Heart left ventricle (tissue), 16 donors: ENCODE measurements around the gene HGFAC. TPM values are rescaled to one million over a fixed set of nuclear protein-coding genes. Genes with fewer than 3 reads are reported as not detected.
A peak's percentile ranks its signal among the peaks of the same experiment; 100 is the strongest.

Source experiments
- ATAC-seq, 4 donors: fragments of 200-7000 bp; cut with Tn5 transposase; one replicate each; pipeline ENCODE4 v1.9.1; 2020 to 2022; ENCODE audit warnings: moderate library complexity in 4 of 4, mild to moderate bottlenecking in 3 of 4, moderate number of reproducible peaks in 1 of 4
- DNase-seq, 5 donors: peaks; one replicate each; pipeline ENCODE4 v3.0.0-alpha.2; 2020
- H3K27ac ChIP-seq, 12 donors: fragments of 200-600 bp; sonication (generic) in 4 of 12; one replicate each; pipeline versions ENCODE4 v1.5.0 to v1.8.0; 2016 to 2022; ENCODE audit warnings: mild to moderate bottlenecking in 2 of 12
- H3K27me3 ChIP-seq, 9 donors: fragments of 200-600 bp; sonication (generic) in 2 of 9; one replicate each; pipeline versions ENCODE4 v1.5.1 to v1.8.0; 2016 to 2022; ENCODE audit warnings: mild to moderate bottlenecking in 3 of 9
- H3K36me3 ChIP-seq, 9 donors: fragments of 200-600 bp; sonication (generic) in 2 of 9; one replicate each; pipeline versions ENCODE4 v1.5.0 to v1.8.0; 2018 to 2022; ENCODE audit warnings: mild to moderate bottlenecking in 2 of 9
- H3K4me1 ChIP-seq, 12 donors: fragments of 200-600 bp; sonication (generic) in 4 of 12; one replicate each; pipeline versions ENCODE4 v1.5.0 to v1.8.0; 2016 to 2022; ENCODE audit warnings: mild to moderate bottlenecking in 3 of 12
- H3K4me3 ChIP-seq, 12 donors: fragments of 200-600 bp; sonication (generic) in 4 of 12; one replicate each; pipeline versions ENCODE4 v1.5.0 to v1.8.0; 2017 to 2022; ENCODE audit warnings: mild to moderate bottlenecking in 9 of 12, moderate library complexity in 4 of 12
- H3K9me3 ChIP-seq, 12 donors: fragments of 200-600 bp; sonication (generic) in 4 of 12; one replicate each; pipeline versions ENCODE4 v1.5.0 to v1.8.0; 2016 to 2022; ENCODE audit warnings: mild to moderate bottlenecking in 1 of 12
- POLR2A ChIP-seq, 2 donors: fragments of 450-650 bp; IDR thresholded peaks; one replicate each; pipeline ENCODE4 v1.6.1; 2017; ENCODE audit warnings: antibody characterized with exemption in 2 of 2, mild to moderate bottlenecking in 2 of 2, moderate library complexity in 2 of 2
- WGBS, 4 donors: extraction: QIAGEN DNeasy Blood & Tissue Kit in 2 of 4; methylation state at CpG; one replicate each; pipeline versions ENCODE4 v1.1.5 to v1.1.7; 2013 to 2018; 5-methylcytosine and 5-hydroxymethylcytosine counted together
- intact Hi-C, 10 donors: fragments of 100-400 bp; cut with DNase I; formaldehyde crosslinking; loops; one replicate each; pipeline versions ENCODE4 v1.11.1 to v1.14.2; 2022
- polyA plus RNA-seq, 2 donors: library from polyadenylated mRNA; stranded (reverse); fragments of 200-250 nt; gene quantifications; one replicate each; pipeline ENCODE4 v1.2.3, GENCODE V29; 2013
- total RNA-seq, 9 donors: library from RNA; depleted of rRNA in 2 of 9; stranded (reverse); fragments of >200 nt in 2 of 9; fragmentation: NEBNext Ultra II Directional in 3 of 9; extraction: Animal tissue kit (Norgen Biotek cat#: 25700) in 3 of 9; gene quantifications; one replicate each; pipeline versions ENCODE4 v1.1.0 to v1.2.4, GENCODE V29; 2016 to 2023
- TF ChIP-seq, protein P1 (sequence below), 12 donors: fragments of 200-600 bp; sonication (generic) in 4 of 12; IDR thresholded peaks; one replicate each; pipeline versions ENCODE4 v1.5.0 to v1.8.0; 2018 to 2022; ENCODE audit warnings: antibody characterized with exemption in 12 of 12, mild to moderate bottlenecking in 5 of 12
- donor health status: ischemic (EF 13 %, LVEDD 7.1; RV severe dilation, severe dysfunction).
- donor health status: healthy with polysubstance abuse.
- donor health status: DM: no; HTN: yes; CAD: no.
- donor health status: DM: no; HTN: no; CAD: no.
- donor health status: ischemic (EF 25% LVEDD 6.9; RV normal size, moderate dysfunction).
- donor health status: ischemic (EF 25% LVEDD 5.7; RV mildly dilated, moderate dysfunction).
- donor health status: healthy.
- donor health status: DM: yes; HTN: yes; CAD: no.
- donor health status: ischemic (EF 35%, LVEDD 5.7; RV mildly dilated, moderate dysfunction).
- donor health status: nonischemic (EF 11% LVEDD 7.7; RV severe dilation, severe dysfunction).
- donor health status: DM: yes; HTN: yes; CAD: no.
- donor health status: PGD.
- donor health status: ischemic (EF 29% LVEDD 5.4; RV normal size, mild dysfunction).
- donor health status: nonischemic (EF 23%, LVEDD 6.1; RV moderate dilation, normal function).

HGFAC gene
- total and polyA plus RNA-seq, 11 donors: 0.11 to 0.73 (median 0.47) TPM; not detected in 4

DNA sequence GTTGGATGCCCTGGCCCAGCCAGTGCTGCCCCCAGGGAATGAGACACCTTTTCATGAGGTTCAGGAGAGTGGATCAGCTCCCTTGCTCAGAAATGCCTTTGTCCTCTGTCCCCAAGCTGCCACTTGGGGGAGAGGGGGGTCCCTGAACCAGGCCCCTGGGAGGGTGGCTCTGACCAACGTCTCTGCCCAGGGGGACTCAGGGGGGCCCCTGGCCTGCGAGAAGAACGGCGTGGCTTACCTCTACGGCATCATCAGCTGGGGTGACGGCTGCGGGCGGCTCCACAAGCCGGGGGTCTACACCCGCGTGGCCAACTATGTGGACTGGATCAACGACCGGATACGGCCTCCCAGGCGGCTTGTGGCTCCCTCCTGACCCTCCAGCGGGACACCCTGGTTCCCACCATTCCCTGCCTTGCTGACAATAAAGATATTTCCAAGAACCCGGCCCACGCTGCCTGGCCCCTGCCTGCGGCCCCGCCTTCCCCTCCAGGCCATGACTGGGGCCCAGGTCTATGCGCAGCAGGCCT is 7.3 kb downstream of the HGFAC start:
- intact Hi-C loops: loop anchor here in 5 of 10 donors (10.0 kb wide), 3 partner anchors 244 to 344 kb away; no protein-coding TSS in a partner anchor
- 92 to 96% (median 95%) methylated on average over 19 to 21 of the region's 21 CpGs for WGBS, 4 donors

DNA sequence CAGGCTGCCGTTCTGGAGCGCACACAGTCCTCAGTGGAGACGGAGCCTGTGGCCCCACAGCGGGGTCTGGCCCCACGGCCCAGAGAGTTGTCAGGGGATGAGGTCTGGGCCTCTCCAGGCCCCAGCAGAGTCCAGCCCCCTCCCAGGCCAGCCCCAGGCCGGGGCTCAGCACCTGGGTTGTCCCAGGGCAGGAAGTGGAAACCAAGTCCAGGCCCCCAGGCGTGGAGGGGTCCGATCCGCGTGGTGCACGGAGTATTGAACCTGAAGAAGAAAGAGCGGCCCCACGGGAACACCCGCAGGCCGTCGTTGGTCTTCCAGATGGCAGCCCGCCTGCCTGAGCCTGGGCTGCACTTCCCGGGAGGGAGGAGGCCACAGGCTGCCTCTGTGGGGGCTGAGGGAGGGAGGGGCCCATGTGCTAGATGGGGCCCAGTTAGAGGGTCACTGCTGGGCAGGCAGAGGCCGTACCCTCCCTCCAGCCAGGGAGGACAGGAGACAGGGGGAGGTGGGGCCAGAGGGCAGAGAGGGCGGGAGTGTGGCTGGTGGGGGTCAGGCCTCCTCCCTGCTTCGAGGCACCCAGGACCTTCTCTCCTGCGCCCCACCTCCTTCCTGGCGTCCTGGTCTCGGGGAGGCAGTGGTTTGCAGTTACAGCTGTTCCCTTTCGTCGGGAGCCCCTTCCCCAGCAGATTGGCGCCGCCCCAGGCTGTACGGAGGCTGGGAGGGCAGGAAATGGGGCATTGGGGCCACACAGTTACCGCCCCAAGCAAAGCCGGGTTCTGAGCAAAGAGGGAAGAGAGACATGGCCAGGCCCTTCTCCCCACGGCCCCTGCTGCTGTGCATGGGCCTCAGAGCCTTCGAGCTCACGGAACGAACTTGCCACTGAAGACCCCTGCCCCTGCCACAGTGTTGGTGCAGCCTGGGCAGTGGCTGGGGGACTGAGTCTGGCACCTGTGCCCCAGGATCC is 8.1 kb downstream of the HGFAC start:
- no peaks in the 10 kb centered on the region for H3K4me1 ChIP-seq
- no peaks in the 10 kb centered on the region for H3K27me3 ChIP-seq
- ATAC-seq (no peak), DNase-seq (peak in 1 of 5 donors; percentile 55)
- no peak overlapping the region for H3K4me3 ChIP-seq
- TF ChIP-seq POLR2A (IDR thresholded peaks at IDR 0.05): no peak
- TF ChIP-seq, protein P1, sequence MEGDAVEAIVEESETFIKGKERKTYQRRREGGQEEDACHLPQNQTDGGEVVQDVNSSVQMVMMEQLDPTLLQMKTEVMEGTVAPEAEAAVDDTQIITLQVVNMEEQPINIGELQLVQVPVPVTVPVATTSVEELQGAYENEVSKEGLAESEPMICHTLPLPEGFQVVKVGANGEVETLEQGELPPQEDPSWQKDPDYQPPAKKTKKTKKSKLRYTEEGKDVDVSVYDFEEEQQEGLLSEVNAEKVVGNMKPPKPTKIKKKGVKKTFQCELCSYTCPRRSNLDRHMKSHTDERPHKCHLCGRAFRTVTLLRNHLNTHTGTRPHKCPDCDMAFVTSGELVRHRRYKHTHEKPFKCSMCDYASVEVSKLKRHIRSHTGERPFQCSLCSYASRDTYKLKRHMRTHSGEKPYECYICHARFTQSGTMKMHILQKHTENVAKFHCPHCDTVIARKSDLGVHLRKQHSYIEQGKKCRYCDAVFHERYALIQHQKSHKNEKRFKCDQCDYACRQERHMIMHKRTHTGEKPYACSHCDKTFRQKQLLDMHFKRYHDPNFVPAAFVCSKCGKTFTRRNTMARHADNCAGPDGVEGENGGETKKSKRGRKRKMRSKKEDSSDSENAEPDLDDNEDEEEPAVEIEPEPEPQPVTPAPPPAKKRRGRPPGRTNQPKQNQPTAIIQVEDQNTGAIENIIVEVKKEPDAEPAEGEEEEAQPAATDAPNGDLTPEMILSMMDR (IDR thresholded peaks at IDR 0.05): no peak
- H3K9me3 ChIP-seq: peaks cover 0 to 9% (median 0%) of the 10 kb centered on the region in 12 donors
- intact Hi-C loops: loop anchor here in 5 of 10 donors (10.0 kb wide), 3 partner anchors 245 to 345 kb away; no protein-coding TSS in a partner anchor
- no peak overlapping the region for H3K27ac ChIP-seq
- 79 to 88% (median 82%) methylated on average over 30 to 35 of the region's 35 CpGs for WGBS, 4 donors
- H3K36me3 ChIP-seq: no peaks in the 10 kb centered on the region

More for the DNA sequence above, 7.3 kb downstream of the HGFAC start:
- TF ChIP-seq, protein P1 (IDR thresholded peaks at IDR 0.05): no peak
- no peak for TF ChIP-seq POLR2A (IDR thresholded peaks at IDR 0.05)
- ATAC-seq (no peak), DNase-seq (peak in 1 of 5 donors; percentile 52)
- no peaks in the 10 kb centered on the region for H3K36me3 ChIP-seq
- no peaks in the 10 kb centered on the region for H3K27me3 ChIP-seq
- H3K27ac ChIP-seq: no peak overlapping the region
- H3K9me3 ChIP-seq: peaks cover 0 to 2% (median 0%) of the 10 kb centered on the region in 12 donors
- H3K4me1 ChIP-seq: no peaks in the 10 kb centered on the region
- H3K4me3 ChIP-seq: no peak overlapping the region

DNA sequence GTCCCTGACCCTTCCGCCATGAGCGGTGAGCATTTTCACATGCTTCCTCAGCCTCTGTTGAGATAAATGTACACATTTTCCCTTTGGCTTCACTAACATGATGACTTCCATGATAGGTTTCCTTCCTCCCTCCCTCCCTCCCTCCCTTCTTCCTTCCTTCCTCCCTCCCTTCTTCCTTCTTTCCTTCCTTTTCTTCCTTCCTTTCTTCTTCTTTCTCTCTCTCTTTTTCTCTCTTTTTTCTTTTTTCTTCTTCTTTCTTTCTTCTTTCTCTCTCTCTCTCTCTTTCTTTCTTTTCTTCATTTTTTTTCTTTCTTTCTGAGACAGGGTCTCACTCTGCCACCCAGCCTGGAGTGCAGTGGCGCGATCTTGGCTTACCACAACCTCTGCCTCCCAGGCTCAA is 8.9 kb downstream of the HGFAC start:
- WGBS, 4 donors: 91 to 97% (median 95%) methylated on average over 4 of the region's 4 CpGs
- intact Hi-C loops: no loop called here

More for the DNA sequence above, 8.9 kb downstream of the HGFAC start:
- no peak for TF ChIP-seq POLR2A (IDR thresholded peaks at IDR 0.05)
- TF ChIP-seq, protein P1 (IDR thresholded peaks at IDR 0.05): no peak
- DNase-seq: no peak
- Histone ChIP-seq H3K27ac (no peak overlapping the region), H3K4me1 (no peaks in the 10 kb centered on the region), H3K9me3 (peaks cover 0 to 17% (median 5%) of the 10 kb centered on the region in 12 donors), H3K4me3 (no peak overlapping the region), H3K27me3 (no peaks in the 10 kb centered on the region), H3K36me3 (no peaks in the 10 kb centered on the region)
- ATAC-seq: no peak
